GM12878 (cell line): Measurements from ENCODE around the gene ADGRA3.
A peak's percentile ranks its signal among the peaks of the same experiment; 100 is the strongest.

ENCODE experiments used
- ASH2L ChIP-seq: fragments of 300-600, 200-600 bp; sonication (generic); IDR thresholded peaks from 2 replicates; pipeline ENCODE4 v1.6.1; 2017; ENCODE audit warnings: low read depth, mild to moderate bottlenecking, borderline replicate concordance
- CHD1 ChIP-seq: IDR thresholded peaks from 2 replicates; pipeline ENCODE4 v1.6.1; 2012; ENCODE audit warnings: low read depth, low read length, improper control_type of control experiment
- CTCF ChIP-seq, 3 experiments: IDR thresholded peaks in 2 of 3; conservative IDR thresholded peaks in 1 of 3; 2 replicates each; pipeline ENCODE4 v1.5.1; 2011; ENCODE audit warnings: low read depth in 3 of 3, low read length in 3 of 3, mild to moderate bottlenecking in 3 of 3, control low read depth in 2 of 3, moderate library complexity in 2 of 3, inconsistent platforms in 1 of 3, mixed read lengths in 1 of 3; ENCODE audit not compliant: control insufficient read depth in 2 of 3, insufficient read depth in 1 of 3; ENCODE audit errors: extremely low read depth in 1 of 3
- KDM1A ChIP-seq: fragments of 200-600 bp; sonication (generic); IDR thresholded peaks from 2 replicates; pipeline ENCODE4 v1.6.1; 2016; ENCODE audit warnings: borderline replicate concordance
- MXI1 ChIP-seq: fragments of 150-350 bp; IDR thresholded peaks from 2 replicates; pipeline ENCODE4 v1.6.1; 2011; ENCODE audit warnings: low read depth, mild to moderate bottlenecking, inconsistent platforms, low read length, improper control_type of control experiment
- POLR2A ChIP-seq: IDR thresholded peaks from 2 replicates; pipeline ENCODE4 v1.6.1; 2011; ENCODE audit warnings: low read depth, mild to moderate bottlenecking, low read length
- RUNX3 ChIP-seq: IDR thresholded peaks from 2 replicates; pipeline ENCODE4 v1.6.1; 2012; ENCODE audit warnings: low read length, inconsistent platforms
- STAT1 ChIP-seq: fragments of 450-650 bp; conservative IDR thresholded peaks from 2 replicates; pipeline ENCODE4 v1.6.1; 2014; ENCODE audit warnings: antibody characterized with exemption, mild to moderate bottlenecking
- TAF1 ChIP-seq: IDR thresholded peaks from 2 replicates; pipeline ENCODE4 v1.6.1; 2011; ENCODE audit warnings: mild to moderate bottlenecking, low read depth, low read length, borderline replicate concordance
- YBX1 ChIP-seq: fragments of 450-650 bp; IDR thresholded peaks from 2 replicates; pipeline ENCODE4 v1.6.1; 2016; ENCODE audit warnings: antibody characterized with exemption
- YY1 ChIP-seq: IDR thresholded peaks from 2 replicates; pipeline ENCODE4 v1.6.1; 2011; ENCODE audit warnings: low read depth, mild to moderate bottlenecking, low read length
- ZNF24 ChIP-seq: fragments of 450-650 bp; IDR thresholded peaks from 2 replicates; pipeline ENCODE4 v1.6.1; 2017; ENCODE audit warnings: antibody characterized with exemption, mild to moderate bottlenecking
- ZNF274 ChIP-seq: IDR thresholded peaks from one replicate; pipeline ENCODE4 v1.8.0; 2011; ENCODE audit not compliant: insufficient read length, insufficient read depth
- ZZZ3 ChIP-seq: IDR thresholded peaks from 2 replicates; pipeline ENCODE4 v1.6.1; 2011; ENCODE audit warnings: low read depth; ENCODE audit not compliant: control insufficient read depth, insufficient read length

GRCh38 chr4:22356987-22357596 is 158.8 kb downstream of the ADGRA3 start:
- TF ChIP-seq STAT1 (no peak), CTCF (IDR thresholded peaks at IDR 0.05 in 2 of 3, conservative IDR thresholded peaks at IDR 0.05 in 1 of 3; ENCODE audit: control insufficient read depth in 2 of 3, extremely low read depth in 1 of 3, insufficient read depth in 1 of 3, low read depth in 3 of 3, low read length in 3 of 3) (peak in 2 of 3 experiments; percentile 23 to 43; a peak in 3 of 6 replicates), ASH2L (no peak), YBX1 (no peak), ZNF24 (no peak), KDM1A (no peak), POLR2A (no peak), MXI1 (no peak), CHD1 (no peak), ZZZ3 (no peak), TAF1 (no peak), ZNF274 (no peak), YY1 (peak; percentile 46), RUNX3 (no peak)
